Stimulated activated CD8-positive, alpha-beta memory T cell treated with anti-CD3 and anti-CD28 coated beads, Interleukin-7, amount 100 ng/mL, for 4 hours (primary cell): Measurements from ENCODE around the gene KANK4.
A peak's percentile ranks its signal among the peaks of the same experiment; 100 is the strongest.
"Not testable (repeated sequence)": the region's sequence is repeated elsewhere in the genome, so short reads cannot be mapped to it uniquely, and the experiment has no call there.

Experiments
- DNase-seq, 2 donors: peaks; one replicate each; pipeline ENCODE4 v3.0.0-alpha.2; 2020; ENCODE audit warnings: low read depth in 2 of 2

Gene KANK4

DNA sequence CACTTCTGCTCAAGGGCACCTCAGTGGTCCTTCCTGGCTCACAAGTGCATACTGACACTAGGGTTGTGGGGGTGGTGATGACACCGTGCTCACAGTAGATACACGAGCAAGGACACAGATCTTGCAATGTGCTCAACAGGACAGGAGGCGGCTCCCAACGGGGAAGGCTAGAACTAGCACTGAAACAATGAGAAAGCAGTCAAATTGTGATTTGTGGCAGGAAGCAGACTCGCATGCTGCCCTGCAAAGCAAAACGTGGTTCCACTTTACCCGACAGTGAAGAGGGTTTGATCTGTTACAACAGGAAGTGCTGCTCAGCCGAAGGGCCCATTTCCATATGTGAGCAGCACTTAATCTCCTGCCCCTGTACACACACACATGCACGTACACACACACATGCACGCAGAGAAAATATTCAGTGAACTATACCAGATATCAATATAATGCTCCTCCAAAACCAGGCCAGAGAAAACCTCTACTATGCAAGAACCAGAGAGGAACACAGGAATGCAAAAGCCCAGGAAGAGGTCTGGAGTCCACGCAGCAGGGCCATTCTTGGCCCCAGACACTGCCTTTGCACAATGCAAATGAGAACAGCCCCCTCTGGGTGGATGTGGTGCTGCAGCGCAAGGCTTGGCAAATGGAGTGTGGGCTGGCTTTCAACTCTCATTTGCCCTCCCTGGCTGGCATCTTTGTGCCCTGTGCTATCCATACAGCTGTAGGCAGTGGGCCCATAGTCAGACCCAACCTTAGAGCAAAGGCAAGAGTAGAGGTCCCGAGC lies 47.1 kb downstream of the KANK4 start:
- peak; percentile 3 to 4 for DNase-seq

DNA sequence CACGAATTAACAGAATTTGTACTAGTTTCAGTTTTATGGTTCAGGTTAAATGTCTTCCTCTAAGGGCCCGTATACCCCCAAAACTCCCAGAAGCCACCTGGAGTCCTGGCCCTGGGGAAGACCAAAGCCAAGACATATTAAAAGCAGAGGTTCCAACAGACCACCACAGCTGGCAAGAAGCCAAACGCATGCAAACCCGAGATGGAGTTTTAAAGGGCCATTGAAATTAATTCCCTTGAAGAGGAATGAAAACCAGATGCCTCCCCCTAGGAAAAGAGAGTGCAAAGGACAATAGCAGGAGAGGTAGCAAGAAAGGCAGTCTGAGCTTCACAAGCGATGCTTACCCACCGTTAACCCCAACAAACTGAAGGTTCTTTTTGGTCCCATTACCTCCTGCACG lies 48.1 kb downstream of the KANK4 start:
- DNase-seq, result no peak

DNA sequence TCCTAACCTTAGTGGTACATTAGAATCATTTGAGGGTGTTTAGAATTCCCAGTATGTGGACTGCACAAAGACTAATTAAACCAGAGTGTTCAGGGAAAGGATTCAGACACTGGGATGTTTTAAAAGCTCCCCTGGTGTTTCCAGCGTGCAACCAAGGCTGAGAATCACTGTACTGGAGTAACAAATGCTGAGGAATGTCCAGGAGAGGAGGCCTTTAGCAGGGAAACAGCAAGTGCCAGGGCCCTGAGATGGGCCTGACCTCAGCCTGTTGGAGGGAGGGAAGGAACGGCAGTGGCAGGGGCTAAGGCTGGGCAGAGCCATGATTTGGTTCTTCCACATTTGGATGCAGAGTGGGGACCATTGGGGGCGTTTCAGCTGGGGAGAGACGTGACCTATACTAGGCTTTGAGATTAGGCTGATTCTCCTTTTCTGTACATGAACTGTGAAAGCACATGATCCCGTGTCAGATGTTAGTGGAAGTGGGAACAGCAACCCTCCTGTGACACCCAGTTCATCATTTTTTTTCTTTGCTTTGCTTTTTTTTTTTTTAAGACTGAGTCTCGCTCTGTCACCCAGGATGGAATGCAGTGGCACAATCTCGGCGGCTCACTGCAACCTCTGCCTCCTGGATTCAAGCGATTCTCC lies 49.3 kb downstream of the KANK4 start:
- no peak for DNase-seq

DNA sequence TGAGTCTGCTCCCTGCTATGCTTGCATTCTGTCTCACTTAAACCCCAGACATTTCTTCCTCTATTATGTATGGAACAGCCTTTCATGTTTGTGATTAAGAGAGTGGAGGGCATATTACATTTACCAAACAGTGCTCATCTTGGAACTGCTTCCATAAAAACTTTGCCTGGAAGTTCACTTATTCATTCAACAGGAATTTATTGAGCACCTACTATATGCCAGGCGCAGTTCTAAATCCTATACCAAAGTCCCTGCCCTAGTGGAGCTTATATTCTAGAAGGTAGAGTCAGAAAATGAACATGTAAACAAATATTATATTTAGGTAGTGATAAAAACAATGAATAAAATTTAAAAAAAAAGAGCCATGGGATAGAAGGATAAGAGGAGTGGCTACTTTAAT lies 49.8 kb downstream of the KANK4 start:
- no peak for DNase-seq

DNA sequence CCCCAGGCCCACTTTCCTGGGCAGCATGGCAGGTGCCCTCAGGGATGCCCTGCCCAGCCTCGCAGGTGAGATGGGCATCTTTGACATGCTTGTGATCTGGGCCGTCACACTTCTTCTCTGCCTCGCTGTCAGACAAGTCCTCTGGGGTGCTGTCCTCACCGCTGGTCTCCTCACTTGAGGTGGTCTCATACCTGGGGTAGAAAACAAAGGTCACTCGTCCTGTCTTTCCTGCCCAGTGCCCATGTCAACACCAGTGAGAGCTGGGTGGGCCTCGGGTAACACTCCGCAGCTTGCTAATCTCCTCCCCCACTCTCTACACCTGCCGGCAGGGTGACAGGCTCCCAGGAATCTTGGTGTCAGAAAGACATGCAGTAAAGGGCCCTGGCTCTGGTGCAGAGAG lies 50.9 kb downstream of the KANK4 start:
- no peak for DNase-seq

DNA sequence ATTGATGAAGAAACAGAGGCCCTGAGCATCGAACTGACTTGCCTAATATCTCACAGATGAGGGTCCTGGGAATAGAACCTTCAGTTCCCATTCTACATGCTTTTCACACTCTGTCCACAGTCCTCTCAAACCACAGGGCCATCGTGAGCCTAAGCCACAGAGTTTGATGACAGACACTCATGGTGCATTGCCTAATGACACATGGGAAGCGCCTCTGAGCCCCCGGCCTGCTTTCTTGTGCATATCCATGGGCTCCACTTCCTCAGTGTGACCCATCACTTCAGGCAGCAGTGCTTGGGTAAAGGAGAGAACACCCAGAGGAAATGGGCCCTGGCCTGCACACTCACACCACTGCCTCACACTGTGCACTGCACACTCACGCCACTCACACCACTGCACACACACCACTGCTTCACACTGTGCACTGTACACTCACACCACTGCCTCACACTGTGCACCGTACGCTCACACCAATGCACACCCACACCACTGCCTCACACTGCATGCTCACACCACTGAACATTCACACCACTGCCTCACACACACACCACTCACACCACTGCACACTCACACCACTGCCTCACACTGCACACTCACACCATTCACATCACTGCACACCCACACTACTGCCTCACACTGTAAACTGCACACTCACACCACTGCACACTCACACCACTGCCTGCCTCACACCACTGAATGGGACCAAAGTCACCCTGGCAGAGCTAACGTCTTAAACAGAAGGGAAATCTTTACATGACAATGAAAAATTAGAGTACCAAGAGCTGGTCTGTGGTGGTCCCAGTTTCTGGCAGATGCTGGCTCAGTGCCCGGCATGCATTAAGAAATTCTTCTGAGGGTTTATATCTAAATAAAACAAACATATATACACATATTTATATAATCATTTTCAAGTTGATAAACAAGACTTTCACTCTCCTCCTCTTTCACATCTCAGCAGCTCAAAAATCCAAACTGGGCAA lies 53.0 kb downstream of the KANK4 start:
- no peak for DNase-seq

DNA sequence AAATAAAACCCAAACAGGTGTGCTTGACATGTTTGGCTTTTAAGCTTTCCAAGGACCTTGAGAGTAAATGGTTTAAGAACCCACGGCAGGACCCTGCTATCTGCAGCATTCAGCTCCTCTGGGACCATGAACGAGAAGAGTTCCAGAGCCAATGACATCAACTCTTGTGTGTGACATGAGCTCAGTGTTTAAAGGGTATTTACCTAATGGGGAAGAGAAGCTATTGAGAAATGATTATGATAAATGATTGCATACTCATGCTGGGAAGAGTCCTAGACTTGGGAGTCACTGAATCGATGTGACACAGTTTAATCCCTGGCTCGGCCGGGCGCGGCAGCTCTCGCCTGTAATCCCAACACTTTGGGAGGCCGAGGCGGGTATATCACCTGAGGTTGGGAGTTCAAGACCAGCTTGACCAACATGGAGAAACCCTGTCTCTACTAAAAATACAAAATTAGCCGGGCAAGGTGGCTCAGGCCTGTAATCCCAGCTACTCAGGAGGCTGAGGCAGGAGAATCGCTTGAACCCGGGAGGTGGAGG lies 55.4 kb downstream of the KANK4 start:
- DNase-seq, result no peak

DNA sequence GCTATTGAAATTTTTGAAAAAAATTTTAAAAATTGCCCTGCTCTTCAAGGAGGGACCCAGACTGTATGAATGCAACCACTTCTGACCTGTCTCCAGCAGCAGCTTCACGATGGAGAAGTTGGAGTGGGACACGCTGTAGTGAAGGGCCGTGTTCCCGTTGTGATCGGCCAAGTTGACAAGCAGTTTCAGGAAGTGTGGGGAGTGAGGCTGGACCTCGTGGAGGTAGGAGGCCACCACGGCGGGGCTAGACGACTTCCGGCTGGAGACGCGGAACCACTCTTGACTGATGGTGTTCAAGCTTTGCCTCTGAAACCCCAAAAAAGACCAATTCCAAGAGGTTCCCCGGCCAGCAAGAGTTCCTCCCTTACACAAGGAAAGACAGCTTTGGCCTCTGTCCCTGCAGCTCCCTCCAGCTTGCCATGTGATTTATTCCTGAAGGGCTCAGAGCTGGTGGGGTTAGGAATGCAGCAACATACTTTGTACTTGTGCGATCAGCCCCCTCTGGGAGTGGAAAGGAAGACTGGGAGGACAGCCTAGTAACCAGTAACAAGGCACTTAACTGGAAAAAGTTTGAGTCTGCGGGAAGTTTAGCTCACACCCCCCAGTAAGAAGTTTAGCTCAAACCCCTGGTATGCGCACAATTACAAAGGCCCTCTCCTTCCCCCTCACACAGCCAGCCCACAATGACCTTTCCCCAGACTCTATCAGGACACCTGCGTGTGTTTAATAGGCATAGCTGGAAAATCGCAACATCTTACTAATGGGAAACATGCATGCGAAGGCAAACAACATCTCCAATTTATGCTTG lies 56.0 kb downstream of the KANK4 start:
- DNase-seq, result no peak

DNA sequence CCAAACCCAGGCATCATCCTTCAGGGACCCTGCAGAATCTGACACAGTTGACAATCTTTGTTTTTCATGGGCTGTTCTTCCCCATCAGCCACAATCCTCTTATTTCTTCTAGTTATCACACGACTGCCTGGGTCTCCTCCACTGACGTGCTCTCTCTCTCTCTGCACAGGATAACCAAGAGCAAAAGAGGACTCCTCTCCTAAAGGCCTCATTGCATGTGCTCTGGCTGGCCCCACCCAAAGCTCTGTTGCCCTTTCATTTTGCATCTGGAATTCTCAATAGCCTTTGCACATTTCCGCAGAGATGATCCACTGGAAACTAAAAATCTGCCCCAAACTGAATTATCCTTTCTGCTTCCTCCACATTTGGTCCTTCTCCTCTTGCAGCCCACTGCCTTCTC lies 58.5 kb downstream of the KANK4 start:
- no peak for DNase-seq

DNA sequence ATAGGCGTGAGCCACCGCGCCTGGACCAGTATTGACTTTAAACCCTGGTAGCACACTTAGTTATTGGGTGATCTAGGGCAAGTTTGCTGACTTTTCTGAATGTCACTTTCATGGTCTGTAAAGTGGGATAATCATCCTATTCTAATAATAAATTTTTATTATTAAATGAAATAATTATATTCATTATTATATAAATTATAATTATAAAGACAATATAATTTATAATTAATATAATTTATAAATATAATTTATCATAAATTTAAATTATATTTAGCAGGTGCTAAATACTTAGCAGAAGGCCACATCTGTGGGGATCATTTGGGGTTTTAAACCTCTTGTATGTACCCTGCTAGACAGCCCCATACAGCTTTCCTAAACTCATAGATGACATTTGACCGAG lies 59.7 kb downstream of the KANK4 start:
- DNase-seq, result no peak

DNA sequence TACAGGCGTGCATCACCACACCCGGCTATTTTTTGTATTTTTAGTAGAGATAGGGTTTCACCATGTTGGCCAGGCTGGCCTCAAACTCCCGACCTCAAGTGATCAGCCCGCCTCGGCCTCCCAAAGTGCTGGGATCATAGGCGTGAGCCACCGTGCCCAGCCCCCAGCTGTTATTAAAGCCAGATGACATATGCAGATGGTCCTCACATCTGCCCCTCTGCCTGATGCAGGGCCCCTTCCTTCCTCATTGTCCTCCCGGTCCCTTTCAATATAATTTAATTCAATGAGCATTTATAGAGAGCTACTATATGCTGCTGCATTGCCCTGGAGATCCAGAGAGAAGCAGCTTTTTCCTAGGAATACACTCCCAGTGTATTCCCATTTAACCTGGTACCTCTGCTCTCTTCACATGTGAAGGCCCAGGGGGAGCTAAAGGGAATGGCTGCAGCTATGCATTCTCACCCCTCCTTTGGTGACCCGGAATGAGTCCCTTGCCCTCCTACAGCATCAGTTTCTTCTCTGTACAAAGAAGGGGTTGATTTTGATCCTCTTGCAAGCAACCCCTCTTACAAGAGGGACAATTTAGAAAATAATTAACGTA lies 69.0 kb downstream of the KANK4 start:
- no peak for DNase-seq

DNA sequence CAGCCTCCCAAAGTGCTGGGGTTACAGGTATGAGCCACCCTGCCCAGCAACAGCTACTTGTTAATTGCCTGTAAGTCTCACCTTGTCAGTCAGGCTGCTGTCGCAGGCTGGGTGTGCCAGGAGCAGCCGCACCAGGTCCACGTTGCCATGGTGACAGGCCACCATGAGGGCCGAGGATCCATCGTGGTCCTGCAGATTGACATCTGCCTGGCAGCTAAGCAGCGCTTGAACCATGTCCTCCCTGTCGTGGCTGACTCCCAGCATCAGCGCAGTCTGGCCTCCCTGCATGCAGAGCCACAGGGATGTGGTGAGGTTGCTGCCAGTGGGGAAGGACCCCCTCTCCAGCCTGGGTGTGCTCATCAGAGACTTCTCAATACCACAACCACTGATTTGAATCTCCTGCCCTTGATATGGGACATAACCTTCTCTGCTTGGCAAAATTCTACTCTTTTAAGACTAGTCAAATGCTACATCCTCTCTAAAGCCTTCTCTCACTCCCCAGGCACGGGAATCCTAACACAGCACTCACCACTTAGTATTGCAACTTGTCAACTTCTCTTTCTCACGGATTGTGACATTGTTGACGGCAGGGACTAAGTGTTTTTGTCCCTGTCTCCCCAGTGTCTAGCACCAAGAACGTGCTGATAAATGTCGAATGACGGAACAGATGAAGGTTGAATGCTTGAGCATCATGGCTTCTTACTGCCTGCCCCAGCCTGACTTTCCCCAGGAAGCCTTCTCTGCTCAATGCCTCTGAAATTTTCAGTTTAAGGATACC lies 71.7 kb downstream of the KANK4 start:
- DNase-seq, result no peak

DNA sequence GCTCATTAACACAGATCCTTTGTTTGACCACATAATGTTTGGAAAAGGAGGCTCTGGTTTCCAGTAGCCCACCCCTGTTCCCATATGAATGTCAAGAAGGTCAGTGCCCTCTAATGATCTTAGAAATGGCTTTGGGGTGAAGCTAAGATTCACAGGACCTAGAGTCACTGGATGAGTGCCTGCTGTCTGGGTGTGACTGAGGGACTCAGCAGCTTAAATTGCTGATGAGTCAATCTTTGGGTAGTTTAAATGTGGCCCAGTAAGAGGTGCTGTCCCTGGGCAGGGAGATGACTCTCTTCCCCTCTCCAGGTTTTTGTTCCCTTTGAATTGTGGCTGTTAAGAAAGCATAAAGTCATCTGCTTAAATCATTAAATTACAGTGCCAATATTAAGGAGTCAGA lies 74.0 kb downstream of the KANK4 start:
- DNase-seq, result no peak

DNA sequence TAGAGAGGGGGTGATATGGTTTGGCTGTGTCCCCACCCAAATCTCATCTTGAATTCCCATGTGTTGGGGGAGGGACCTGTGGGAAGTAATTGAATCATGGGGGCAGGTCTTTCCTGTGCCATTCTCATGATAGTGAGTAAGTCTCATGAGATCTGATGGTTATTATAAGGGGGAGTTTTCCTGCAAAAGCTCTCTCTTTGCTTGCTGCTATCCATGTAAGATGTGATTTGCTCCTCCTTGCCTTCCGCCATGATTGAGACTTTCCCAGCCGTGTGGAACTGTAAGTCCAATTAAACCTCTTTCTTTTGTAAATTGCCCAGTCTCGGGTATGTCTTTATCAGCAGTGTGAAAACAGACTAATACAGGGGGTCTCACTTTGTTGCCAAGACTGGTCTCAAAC lies 74.9 kb downstream of the KANK4 start:
- DNase-seq, result not testable (repeated sequence)

DNA sequence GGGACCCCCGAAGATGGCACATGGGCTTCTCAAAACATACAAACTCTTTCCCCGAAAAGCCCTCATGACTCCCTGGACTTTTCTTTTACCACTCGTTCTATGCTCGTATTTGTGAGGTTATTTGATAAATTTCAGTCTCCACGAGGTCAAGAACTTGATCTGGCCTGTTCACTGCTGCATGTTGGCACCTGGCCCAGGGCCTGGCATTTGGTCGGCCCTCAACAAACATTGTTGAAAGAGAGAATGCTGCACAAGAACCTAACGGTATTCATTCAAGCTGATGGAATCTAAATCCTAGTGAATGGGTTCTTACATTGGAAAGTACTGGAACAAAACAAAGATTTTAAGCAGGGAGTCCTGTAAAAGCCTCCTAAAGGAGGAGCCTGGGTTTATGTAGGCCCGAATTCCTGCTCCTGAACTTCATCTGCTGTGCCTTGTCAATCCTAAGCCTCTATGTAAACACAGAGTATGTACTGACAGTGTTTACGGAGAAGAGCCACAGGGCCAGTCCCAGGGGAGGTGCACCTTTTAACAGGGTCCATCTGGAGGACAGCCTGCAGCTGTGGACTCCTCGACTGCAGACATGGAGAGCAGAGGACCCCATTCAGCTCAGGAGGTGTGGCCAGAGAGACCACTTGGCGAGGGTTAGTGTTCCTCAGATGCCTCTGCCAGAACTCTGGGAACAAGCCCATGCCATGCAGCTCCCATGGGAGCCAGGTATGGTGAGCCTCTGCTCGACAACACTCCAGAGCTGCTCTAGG lies 77.7 kb downstream of the KANK4 start:
- DNase-seq, result no peak

DNA sequence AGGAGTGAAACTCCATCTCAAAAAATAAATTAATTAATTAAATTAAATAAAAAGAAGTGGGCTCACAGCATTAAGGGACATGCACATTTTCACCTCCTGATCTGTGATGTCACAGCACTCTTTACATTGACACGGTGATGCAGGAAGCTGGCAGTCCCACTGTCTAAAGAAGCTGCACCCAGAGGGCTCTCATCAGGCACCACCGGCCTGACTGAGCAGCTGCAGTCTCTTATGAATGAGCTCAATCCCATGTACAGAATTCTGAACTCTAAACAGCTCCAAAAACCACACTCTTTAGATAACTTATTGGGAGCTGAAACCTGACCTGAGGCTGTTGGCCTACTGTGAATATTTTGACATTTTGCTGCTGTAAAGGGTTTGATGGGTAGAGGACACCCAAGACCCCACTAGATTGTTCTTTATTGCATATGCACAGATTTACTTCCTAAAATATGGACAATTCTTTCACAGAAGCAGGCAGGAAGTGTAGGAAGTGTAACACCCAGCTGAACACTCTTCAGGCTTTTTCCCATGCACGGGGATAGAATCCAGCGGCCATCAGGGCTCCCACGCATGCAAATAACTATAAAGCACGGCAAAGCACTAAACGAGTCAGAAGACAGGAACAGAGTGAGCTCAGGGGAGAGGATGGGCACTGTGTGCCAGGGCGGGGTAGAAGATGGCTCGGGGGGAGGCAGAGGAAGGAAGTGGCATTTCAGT lies 78.4 kb downstream of the KANK4 start:
- no peak for DNase-seq

DNA sequence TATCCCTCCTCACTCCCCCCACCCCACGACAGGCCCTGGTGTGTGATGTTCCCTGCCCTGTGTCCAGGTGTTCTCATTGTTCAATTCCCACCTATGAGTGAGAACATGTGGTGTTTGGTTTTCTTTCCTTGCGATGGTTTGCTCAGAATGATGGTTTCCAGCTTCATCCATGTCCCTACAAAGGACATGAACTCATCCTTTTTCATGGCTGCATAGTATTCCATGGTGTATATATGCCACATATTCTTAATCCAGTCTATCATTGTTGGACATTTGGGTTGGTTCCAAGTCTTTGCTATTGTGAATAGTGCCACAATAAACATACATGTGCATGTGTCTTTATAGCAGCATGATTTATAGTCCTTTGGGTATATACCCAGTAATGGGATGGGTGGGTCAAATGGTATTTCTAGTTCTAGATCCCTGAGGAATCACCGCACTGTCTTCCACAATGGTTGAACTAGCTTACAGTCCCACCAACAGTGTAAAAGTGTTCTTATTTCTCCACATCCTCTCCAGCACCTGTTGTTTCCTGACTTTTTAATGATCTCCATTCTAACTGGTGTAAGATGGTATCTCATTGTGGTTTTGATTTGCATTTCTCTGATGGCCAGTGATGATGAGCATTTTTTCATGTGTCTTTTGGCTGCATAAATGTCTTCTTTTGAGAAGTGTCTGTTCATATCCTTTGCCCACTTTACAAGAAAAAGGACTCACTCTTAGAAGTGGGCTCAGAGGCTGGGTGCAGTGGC lies 79.4 kb downstream of the KANK4 start:
- DNase-seq, result not testable (repeated sequence)

DNA sequence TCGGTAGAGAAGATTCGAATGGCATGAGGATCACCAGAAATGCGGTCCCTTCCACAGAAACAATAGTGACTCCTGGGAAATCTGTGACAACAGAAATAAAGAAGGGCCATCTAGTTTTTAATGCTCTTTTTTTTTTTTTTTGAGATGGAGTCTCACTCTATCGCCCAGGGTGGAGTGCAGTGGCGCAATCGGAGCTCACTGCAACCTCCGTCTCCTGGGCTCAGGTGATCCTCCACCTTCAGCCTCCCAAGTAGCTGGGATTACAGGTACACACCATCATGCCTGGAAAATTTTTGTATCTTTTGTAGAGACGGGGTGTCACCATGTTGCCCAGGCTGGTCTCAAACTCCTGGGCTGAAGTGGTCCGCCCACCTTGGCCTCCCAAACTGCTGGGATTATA lies 80.7 kb downstream of the KANK4 start:
- no peak for DNase-seq
